OCI-LY3 (cell line): Measurements from ENCODE around the gene PPP4R1.

Source experiments
- CTCF ChIP-seq: fragments of 200-600, 300-600 bp; sonication (generic); IDR thresholded peaks from 2 replicates; pipeline ENCODE4 v1.5.1; 2014; ENCODE audit warnings: antibody characterized with exemption, low read length, low read depth
- EZH2phosphoT487 ChIP-seq: fragments of 200-600 bp; shearing (Covaris generic); IDR thresholded peaks from 2 replicates; pipeline ENCODE4 v1.6.1; 2018; ENCODE audit warnings: antibody characterized with exemption, mixed run types, low read depth

DNA sequence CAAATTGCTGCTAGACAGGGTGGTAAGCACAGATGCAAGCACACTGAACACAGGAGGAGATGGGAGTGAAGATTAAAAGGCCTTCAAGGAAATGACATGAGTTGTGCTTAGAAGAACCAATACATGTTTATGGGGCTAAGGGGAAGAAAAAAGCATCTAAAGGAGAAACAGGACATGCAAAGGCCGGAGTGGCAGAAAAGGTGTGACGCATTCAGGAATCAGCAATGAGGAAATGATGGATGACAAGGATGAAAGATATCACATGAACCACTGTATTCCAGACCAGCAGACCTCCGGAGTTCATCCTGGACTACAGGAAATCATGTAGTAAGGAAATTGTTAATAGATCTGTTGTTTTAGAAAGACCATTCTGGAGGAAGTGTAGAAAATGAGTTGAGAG is 42.8 kb downstream of the PPP4R1 start:
- TF ChIP-seq CTCF = no peak
- TF ChIP-seq EZH2phosphoT487 = no peak
